ENCODE measurements around the gene PLS1. TPM values are rescaled to one million over a fixed set of nuclear protein-coding genes. Genes with fewer than 3 reads are reported as not detected.

PLS1 gene
- total and polyA plus RNA-seq, 8 donors: 11.4 to 40.4 (median 17.4) TPM

DNA sequence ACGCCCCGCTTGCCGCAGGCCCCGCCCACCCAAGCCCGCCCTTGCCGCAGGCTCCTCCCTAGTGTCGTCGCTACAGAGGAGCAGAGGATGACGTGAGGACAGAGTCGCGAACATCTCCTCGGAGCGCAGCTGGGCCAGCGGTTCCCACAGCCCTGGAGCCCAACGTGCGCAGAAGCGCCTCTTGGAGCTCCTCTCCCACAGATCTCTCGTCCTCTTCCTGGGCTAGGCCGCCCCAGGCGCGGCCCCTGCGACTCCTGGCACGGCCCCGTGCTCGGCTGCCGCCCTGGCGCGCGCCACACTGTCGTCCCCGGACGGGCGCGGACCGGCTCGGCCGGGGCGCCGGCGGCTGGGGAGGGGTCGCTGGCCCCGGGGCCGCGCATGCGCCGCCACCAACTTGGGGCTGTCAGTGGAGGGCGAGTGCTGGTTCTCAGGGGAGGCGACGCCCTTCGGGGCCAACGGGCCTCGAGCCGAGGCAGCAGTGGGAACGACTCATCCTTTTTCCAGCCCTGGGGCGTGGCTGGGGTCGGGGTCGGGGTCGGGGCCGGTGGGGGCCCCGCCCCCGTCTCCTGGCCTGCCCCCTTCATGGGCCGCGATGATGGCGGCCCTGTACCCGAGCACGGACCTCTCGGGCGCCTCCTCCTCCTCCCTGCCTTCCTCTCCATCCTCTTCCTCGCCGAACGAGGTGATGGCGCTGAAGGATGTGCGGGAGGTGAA is 127.9 kb downstream of the PLS1 start, which contains the start of gene TRPC1:
Gene TRPC1 (plus strand): TSS at position 67 of the 714 bp plus-strand sequence. CDS start 526 bp downstream, at position 593.
- Histone ChIP-seq H3K27ac (peak within 1 kb of the TSS; percentile 72 to 73), H3K4me1 (peaks cover 0 to 16% of the 10 kb centered on the region in 2 donors), H3K27me3 (peaks cover 0 to 41% of the 10 kb centered on the region in 2 donors), H3K4me3 (peak within 1 kb of the TSS; percentile 61 to 69), H3K36me3 (no peaks in the 10 kb centered on the region), H3K9me3 (no peaks in the 10 kb centered on the region)
- peak; percentile 77 to 94 (median 86) for DNase-seq
- peak; percentile 95 for ATAC-seq
- TF ChIP-seq, protein P1, sequence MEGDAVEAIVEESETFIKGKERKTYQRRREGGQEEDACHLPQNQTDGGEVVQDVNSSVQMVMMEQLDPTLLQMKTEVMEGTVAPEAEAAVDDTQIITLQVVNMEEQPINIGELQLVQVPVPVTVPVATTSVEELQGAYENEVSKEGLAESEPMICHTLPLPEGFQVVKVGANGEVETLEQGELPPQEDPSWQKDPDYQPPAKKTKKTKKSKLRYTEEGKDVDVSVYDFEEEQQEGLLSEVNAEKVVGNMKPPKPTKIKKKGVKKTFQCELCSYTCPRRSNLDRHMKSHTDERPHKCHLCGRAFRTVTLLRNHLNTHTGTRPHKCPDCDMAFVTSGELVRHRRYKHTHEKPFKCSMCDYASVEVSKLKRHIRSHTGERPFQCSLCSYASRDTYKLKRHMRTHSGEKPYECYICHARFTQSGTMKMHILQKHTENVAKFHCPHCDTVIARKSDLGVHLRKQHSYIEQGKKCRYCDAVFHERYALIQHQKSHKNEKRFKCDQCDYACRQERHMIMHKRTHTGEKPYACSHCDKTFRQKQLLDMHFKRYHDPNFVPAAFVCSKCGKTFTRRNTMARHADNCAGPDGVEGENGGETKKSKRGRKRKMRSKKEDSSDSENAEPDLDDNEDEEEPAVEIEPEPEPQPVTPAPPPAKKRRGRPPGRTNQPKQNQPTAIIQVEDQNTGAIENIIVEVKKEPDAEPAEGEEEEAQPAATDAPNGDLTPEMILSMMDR (IDR thresholded peaks at IDR 0.05): no peak
- intact Hi-C loops (cut with DNase I): no loop called here

DNA sequence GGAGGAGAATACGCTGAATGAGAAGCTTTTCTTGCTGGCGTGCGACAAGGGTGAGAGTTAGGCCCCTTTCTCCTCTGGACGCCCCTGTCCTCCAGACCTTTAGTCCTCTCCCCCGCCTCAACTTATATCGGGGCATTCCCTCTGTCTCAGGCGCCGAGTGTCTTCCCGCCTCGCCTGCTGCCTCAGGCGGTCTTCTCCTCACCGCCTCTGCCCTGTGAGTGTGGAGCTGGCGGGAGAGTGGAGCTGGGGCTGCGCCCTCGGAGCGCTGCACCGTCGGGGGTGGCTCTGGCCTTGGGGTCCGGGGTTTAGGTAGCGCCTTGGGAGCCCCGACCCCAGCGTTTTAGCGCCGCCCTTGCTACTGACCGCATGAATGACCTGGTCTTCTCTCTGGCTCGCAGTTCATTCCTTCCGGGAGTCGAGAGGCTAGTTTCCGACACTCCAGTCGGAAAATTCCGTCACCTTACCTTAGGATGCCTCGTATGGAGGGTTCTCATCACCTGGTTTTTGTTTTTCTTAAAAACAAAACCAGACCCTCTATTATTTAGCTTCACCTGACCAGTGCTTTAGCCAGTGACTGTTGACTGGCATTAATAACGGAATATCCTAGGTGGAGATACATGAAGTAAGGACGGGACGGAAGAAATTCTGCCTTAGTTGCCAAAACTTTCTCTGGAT is 128.6 kb downstream of the PLS1 start:
- intact Hi-C loops (cut with DNase I): no loop called here
- Histone ChIP-seq H3K27ac (peak overlapping the region in 1 of 2 donors; percentile 73), H3K4me3 (peak overlapping the region; percentile 61 to 69), H3K27me3 (peaks cover 0 to 41% of the 10 kb centered on the region in 2 donors), H3K4me1 (peaks cover 0 to 16% of the 10 kb centered on the region in 2 donors), H3K36me3 (no peaks in the 10 kb centered on the region), H3K9me3 (no peaks in the 10 kb centered on the region)
- TF ChIP-seq, protein P1 (IDR thresholded peaks at IDR 0.05): no peak
- DNase-seq: peak; percentile 41 to 78 (median 54)
- peak; percentile 60 for ATAC-seq

DNA sequence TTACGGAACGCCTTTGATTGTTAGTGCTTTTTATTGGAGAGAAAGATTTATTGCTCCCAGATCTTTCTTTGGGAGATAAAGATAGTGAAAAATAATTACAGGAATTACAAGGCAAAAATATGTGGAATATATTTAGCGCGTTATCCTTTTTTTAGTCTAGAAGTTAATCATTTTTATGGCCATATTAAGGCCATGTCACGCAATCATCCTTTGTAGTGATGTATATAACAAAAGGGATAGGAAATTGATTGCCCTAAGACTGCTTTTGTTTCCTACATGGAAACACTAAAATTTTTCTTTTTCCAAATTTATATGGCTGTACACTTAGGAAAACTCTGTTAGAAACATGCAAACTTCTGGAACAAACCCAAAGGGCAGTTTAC is 129.2 kb downstream of the PLS1 start:
- intact Hi-C loops (cut with DNase I): no loop called here
- Histone ChIP-seq H3K4me3 (peak overlapping the region; percentile 61 to 69), H3K27ac (no peak overlapping the region), H3K9me3 (no peaks in the 10 kb centered on the region), H3K36me3 (no peaks in the 10 kb centered on the region), H3K27me3 (peaks cover 0 to 41% of the 10 kb centered on the region in 2 donors), H3K4me1 (peaks cover 0 to 16% of the 10 kb centered on the region in 2 donors)
- DNase-seq (no peak), ATAC-seq (no peak)
- TF ChIP-seq, protein P1 (IDR thresholded peaks at IDR 0.05): no peak

DNA sequence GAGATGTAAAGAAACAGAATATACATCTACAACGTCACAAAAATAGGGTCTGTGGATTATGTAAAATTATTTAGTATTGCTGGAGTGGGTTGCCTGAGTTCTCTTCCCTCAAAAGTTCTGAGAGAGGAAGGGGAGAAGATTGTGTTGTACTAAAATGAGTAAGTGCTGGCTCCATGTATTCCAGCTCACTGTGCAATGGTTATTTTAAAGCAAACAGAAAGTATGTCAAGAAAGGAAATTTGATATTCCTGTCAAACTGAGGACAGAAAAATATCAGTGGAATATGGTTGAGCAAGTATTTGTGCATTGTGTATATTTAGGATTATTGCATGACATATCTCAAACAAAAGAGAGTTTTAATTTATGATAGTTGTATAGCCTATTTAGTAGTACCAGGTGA is 129.8 kb downstream of the PLS1 start:
- TF ChIP-seq, protein P1 (IDR thresholded peaks at IDR 0.05): no peak

DNA sequence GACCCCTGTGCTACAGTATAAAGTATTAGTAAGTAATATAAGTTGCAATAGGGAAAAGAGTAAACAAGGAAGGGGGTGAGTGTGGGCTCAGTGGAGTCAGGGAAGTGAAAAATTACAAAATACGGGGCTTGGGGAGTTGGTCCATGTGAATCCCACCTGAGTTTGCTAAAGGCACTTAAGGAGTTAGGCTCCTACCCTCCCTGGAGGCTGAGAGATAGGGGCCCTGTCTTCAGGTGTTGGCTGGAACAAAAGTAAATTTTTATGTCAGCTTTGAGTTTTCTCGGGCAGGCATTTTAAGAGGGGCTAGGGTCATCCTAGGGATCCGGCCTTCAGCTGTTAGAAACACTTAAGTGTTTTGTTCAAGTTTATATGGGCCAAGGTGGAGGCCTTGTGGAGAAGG is 135.9 kb downstream of the PLS1 start:
- no peaks in the 10 kb centered on the region for H3K4me1 ChIP-seq
- H3K9me3 ChIP-seq: no peaks in the 10 kb centered on the region
- DNase-seq (no peak), ATAC-seq (no peak)
- intact Hi-C loops (cut with DNase I): no loop called here
- H3K27ac ChIP-seq: no peak overlapping the region
- TF ChIP-seq, protein P1 (IDR thresholded peaks at IDR 0.05): no peak
- no peak overlapping the region for H3K4me3 ChIP-seq
- H3K36me3 ChIP-seq: no peaks in the 10 kb centered on the region
- peaks cover 0 to 11% of the 10 kb centered on the region in 2 donors for H3K27me3 ChIP-seq

More for the DNA sequence above, 129.8 kb downstream of the PLS1 start:
- Histone ChIP-seq H3K27me3 (peaks cover 0 to 41% of the 10 kb centered on the region in 2 donors), H3K27ac (no peak overlapping the region), H3K9me3 (no peaks in the 10 kb centered on the region), H3K4me1 (peaks cover 0 to 16% of the 10 kb centered on the region in 2 donors), H3K4me3 (no peak overlapping the region), H3K36me3 (no peaks in the 10 kb centered on the region)
- no peak for DNase-seq
- ATAC-seq: no peak
- intact Hi-C loops (cut with DNase I): no loop called here
